K562 (cell line): ENCODE measurements around the gene IGFBP4. TPM values are rescaled to one million over a fixed set of nuclear protein-coding genes. Genes with fewer than 3 reads are reported as not detected.
A peak's percentile ranks its signal among the peaks of the same experiment; 100 is the strongest.

Source experiments
- ATAC-seq: fragments of 200-7000 bp; cut with Tn5 transposase; 3 replicates; pipeline ENCODE4 v1.9.1; 2020; ENCODE audit warnings: moderate library complexity
- BruUV-seq: library from RNA; stranded (reverse); fragments of 400-500 nt; replicated peaks from 2 replicates; lab custom pipeline; 2021; lab: Mats Ljungman, UMichigan
- CTCF ChIA-PET: fragments of 300-600 bp; formaldehyde crosslinking; extraction: SDS; loops from one replicate; lab custom pipeline; 2021; ENCODE audit warnings: low intra/inter-chr PET ratio; lab: Yijun Ruan, JAX
- POLR2A ChIA-PET: fragments of 300-600, 350-650 bp; sonication (Branson Sonifier 250); formaldehyde crosslinking; extraction: SDS; loops from one replicate; lab custom pipeline; 2021; ENCODE audit warnings: antibody characterized with exemption, inconsistent platforms; lab: Yijun Ruan, JAX
- DNase-seq, 4 experiments: peaks; one replicate each; pipeline versions ENCODE4 v3.0.0 to v3.0.0-alpha.2; 2011 to 2018; ENCODE audit warnings: low spot score in 3 of 4, mixed read lengths in 3 of 4; ENCODE audit errors: extremely low read depth in 1 of 4
- FAIRE-seq: peaks from 2 replicates; lab custom pipeline; 2011; peaks lifted over from hg19 to GRCh38; lab: Jason Lieb, UNC
- H2AFZ ChIP-seq: 2 replicates; pipeline ENCODE4 v1.6.0; 2011; ENCODE audit warnings: low read depth, low read length, control low read depth, inconsistent platforms
- H3K27ac ChIP-seq: fragments of 200-600 bp; 3 replicates; pipeline ENCODE4 v1.8.0; 2011; ENCODE audit warnings: low read depth, mild to moderate bottlenecking, control low read depth, inconsistent platforms, low read length, moderate library complexity, mixed read lengths; ENCODE audit errors: extremely low read depth
- H3K27me3 ChIP-seq, 2 experiments: fragments of 300-600 bp in 1 of 2; 2 replicates in 1 of 2; 3 replicates in 1 of 2; pipeline versions ENCODE4 v1.6.0 to v1.8.0; 2011; ENCODE audit warnings: inconsistent platforms in 2 of 2, low read length in 2 of 2, mild to moderate bottlenecking in 1 of 2, mixed read lengths in 1 of 2, moderate library complexity in 1 of 2; ENCODE audit not compliant: control insufficient read depth in 2 of 2, insufficient read depth in 2 of 2
- H3K36me3 ChIP-seq: fragments of 300-600 bp; 3 replicates; pipeline ENCODE4 v1.8.0; 2011; ENCODE audit warnings: mild to moderate bottlenecking, low read length, inconsistent platforms; ENCODE audit not compliant: control insufficient read depth, insufficient read depth
- H3K4me1 ChIP-seq, 2 experiments: fragments of 200-600 bp in 1 of 2; replicated peaks in 1 of 2; 2 replicates in 1 of 2; 3 replicates in 1 of 2; pipeline versions ENCODE4 v1.5.1 to v1.8.0; 2011; ENCODE audit warnings: inconsistent platforms in 2 of 2, low read length in 2 of 2, mild to moderate bottlenecking in 1 of 2, mixed read lengths in 1 of 2, moderate library complexity in 1 of 2; ENCODE audit not compliant: control insufficient read depth in 2 of 2, insufficient read depth in 2 of 2
- H3K4me2 ChIP-seq: 2 replicates; pipeline ENCODE4 v1.6.1; 2011; ENCODE audit warnings: low read length, control low read depth, inconsistent platforms, mixed read lengths; ENCODE audit not compliant: insufficient read depth
- H3K4me3 ChIP-seq: fragments of 200-600 bp; sonication (generic), shearing (Covaris generic); 2 replicates; pipeline ENCODE4 v1.5.1; 2016; ENCODE audit warnings: control low read depth, inconsistent platforms
- H3K79me2 ChIP-seq: fragments of 200-600 bp; 3 replicates; pipeline ENCODE4 v1.8.0; 2011; ENCODE audit warnings: low read length, inconsistent platforms; ENCODE audit not compliant: control insufficient read depth, insufficient read depth
- H3K9ac ChIP-seq, 2 experiments: 2 replicates each; pipeline versions ENCODE4 v1.6.0 to v1.6.1; 2011; ENCODE audit warnings: low read depth in 2 of 2, low read length in 2 of 2, control low read depth in 1 of 2, inconsistent platforms in 1 of 2, mild to moderate bottlenecking in 1 of 2, mixed read lengths in 1 of 2; ENCODE audit not compliant: insufficient read depth in 1 of 2
- H3K9me1 ChIP-seq: one replicate; pipeline ENCODE4 v1.6.0; 2011; ENCODE audit warnings: inconsistent platforms, mild to moderate bottlenecking, low read length, moderate library complexity; ENCODE audit not compliant: control insufficient read depth, insufficient read depth
- H3K9me3 ChIP-seq: replicated peaks from 2 replicates; pipeline ENCODE4 v1.5.1; 2011; ENCODE audit warnings: low read depth, low read length, inconsistent platforms; ENCODE audit not compliant: control insufficient read depth, insufficient read depth
- H4K20me1 ChIP-seq: replicated peaks from 2 replicates; pipeline ENCODE4 v1.6.1; 2011; ENCODE audit warnings: low read length, inconsistent platforms, mixed read lengths; ENCODE audit not compliant: control insufficient read depth, insufficient read depth
- CCNT2 ChIP-seq: IDR thresholded peaks from 2 replicates; pipeline ENCODE4 v1.6.1; 2011; ENCODE audit warnings: borderline replicate concordance, low read depth, mild to moderate bottlenecking, moderate library complexity, mixed read lengths, low read length; ENCODE audit not compliant: insufficient read length; ENCODE audit errors: extremely low read depth
- CREB3 ChIP-seq: fragments of 450-650 bp; conservative IDR thresholded peaks from 2 replicates; pipeline ENCODE4 v1.6.1; 2016; ENCODE audit warnings: missing genetic modification characterization, low read depth, mild to moderate bottlenecking, missing compliant biosample characterization, moderate library complexity
- CXXC5 ChIP-seq: fragments of 250-450 bp; sonication (Bioruptor Pico); IDR thresholded peaks from 2 replicates; pipeline ENCODE4 v1.8.0; 2022; ENCODE audit warnings: inconsistent platforms, mild to moderate bottlenecking, moderate library complexity
- EZH2 ChIP-seq: IDR thresholded peaks from 2 replicates; pipeline ENCODE4 v1.6.1; 2012; ENCODE audit warnings: low read depth, mild to moderate bottlenecking, inconsistent platforms, low read length, borderline replicate concordance
- GTF2E2 ChIP-seq: fragments of 200-800 bp; sonication (Bioruptor generic); IDR thresholded peaks from 2 replicates; pipeline ENCODE4 v1.6.1; 2016; ENCODE audit warnings: missing genetic modification characterization, missing compliant biosample characterization
- MCM3 ChIP-seq: fragments of 450-650 bp; IDR thresholded peaks from 2 replicates; pipeline ENCODE4 v1.6.1; 2016
- PTTG1 ChIP-seq: fragments of 450-650 bp; IDR thresholded peaks from 2 replicates; pipeline ENCODE4 v1.6.1; 2016; ENCODE audit warnings: low read depth, mild to moderate bottlenecking, missing genetic modification characterization, missing compliant biosample characterization
- TEAD1 ChIP-seq, 2 experiments: fragments of 450-650 bp in 1 of 2; sonication (generic) in 1 of 2; formaldehyde crosslinking; IDR thresholded peaks; 2 replicates each; pipeline versions ENCODE4 v1.4.0 to v1.8.0; 2020 to 2022; ENCODE audit warnings: mild to moderate bottlenecking in 2 of 2, missing genetic modification reagents in 1 of 2
- TRIM24 ChIP-seq, 2 experiments: fragments of 450-650 bp; IDR thresholded peaks; 2 replicates each; pipeline ENCODE4 v1.6.1; 2016
- UBTF ChIP-seq, 2 experiments: IDR thresholded peaks; 2 replicates each; pipeline ENCODE4 v1.6.1; 2012; ENCODE audit warnings: improper control_type of control experiment in 2 of 2, low read depth in 2 of 2, low read length in 2 of 2, borderline replicate concordance in 1 of 2
- USF2 ChIP-seq: sonication (generic); formaldehyde crosslinking; IDR thresholded peaks from 2 replicates; pipeline ENCODE4 v1.5.0; 2020; ENCODE audit warnings: missing genetic modification reagents
- ZBTB33 ChIP-seq: sonication (generic); formaldehyde crosslinking; IDR thresholded peaks from 2 replicates; pipeline ENCODE4 v1.8.1; 2023; ENCODE audit warnings: mild to moderate bottlenecking, missing genetic modification reagents
- ZNF121 ChIP-seq: sonication (generic); formaldehyde crosslinking; conservative IDR thresholded peaks from 2 replicates; pipeline ENCODE4 v1.8.0; 2022; ENCODE audit warnings: missing genetic modification reagents
- ZNF239 ChIP-seq: fragments of 250-450 bp; sonication (Bioruptor Pico); IDR thresholded peaks from 2 replicates; pipeline ENCODE4 v1.4.0; 2020; ENCODE audit warnings: mild to moderate bottlenecking
- WGBS: fragments of 100-300 bp; shearing (Covaris generic); methylation state at CpG from one replicate; pipeline ENCODE4 v1.1.6; 2016; ENCODE audit warnings: low coverage, mixed read lengths; ENCODE audit not compliant: insufficient coverage; ENCODE audit errors: missing lambda C conversion rate; 5-methylcytosine and 5-hydroxymethylcytosine counted together
- in situ Hi-C: fragments of 300-500 bp; cut with MboI; formaldehyde crosslinking; loops from 4 replicates; pipeline ENCODE4 v1.15.0; 2018; ENCODE audit warnings: inconsistent platforms, mixed read lengths
- intact Hi-C: fragments of 100-400 bp; cut with micrococcal nuclease; formaldehyde crosslinking; loops from 2 replicates; pipeline ENCODE4 v1.14.2; 2022
- polyA plus RNA-seq, 8 experiments: library from polyadenylated mRNA; depleted of rRNA in 4 of 8; stranded (reverse) in 5 of 8; unstranded in 3 of 8; fragments of >200 nt; fragmentation: Nextera tagmentation in 2 of 8; fragmentation: Illumina TruSeq in 1 of 8; extraction: Ambion mirVana in 2 of 8; extraction: Trizol in 1 of 8; gene quantifications; 2 replicates each; pipeline versions ENCODE4 v1.2.1 to v1.2.3, GENCODE V29; 2011 to 2014; ENCODE audit warnings: inconsistent platforms in 1 of 8, missing spikeins in 1 of 8
- total RNA-seq, 7 experiments: library from RNA; depleted of rRNA in 6 of 7; stranded (reverse); fragments of >200 nt in 6 of 7; fragmentation: Illumina TruSeq in 2 of 7; extraction: Trizol in 2 of 7; gene quantifications; 2 replicates each; pipeline versions ENCODE4 v1.2.1 to v1.2.3, GENCODE V29; 2011 to 2021; ENCODE audit warnings: low replicate concordance in 1 of 7

The IGFBP4 gene
- total and polyA plus RNA-seq, 9 of the 15 experiments (the other 6 are each of a cell fraction or from before 2014, with no cell fraction given), result 8.8 to 99.8 (median 18.6) TPM

GRCh38 chr17:40459636-40460603 lies 16.7 kb downstream of the IGFBP4 start:
- Histone ChIP-seq H3K4me3 (no peak overlapping the region), H3K79me2 (no peaks in the 10 kb centered on the region), H3K4me1 (peaks cover 0 to 24% of the 10 kb centered on the region in 2 experiments; a peak in 3 of 5 replicates), H3K36me3 (peaks cover 10% of the 10 kb centered on the region; the same call in 1 of the 3 replicates), H3K9me1 (no peaks in the 10 kb centered on the region), H3K27ac (no peak overlapping the region; the same call in 2 of the 3 replicates), H3K9me3 (no peaks in the 10 kb centered on the region), H3K27me3 (no peaks in the 10 kb centered on the region; a peak in 1 of 5 replicates), H4K20me1 (no peaks in the 10 kb centered on the region), H3K4me2 (no peak overlapping the region), H3K9ac (peak overlapping the region in 1 of 2 experiments; percentile 65; a peak in 2 of 4 replicates), H2AFZ (no peak overlapping the region)
- no TSS peak for BruUV-seq
- FAIRE-seq (no peak), ATAC-seq (no peak), DNase-seq (no peak)
- intact Hi-C loops (no loop called here), in situ Hi-C loops (no loop called here)
- 43% methylated on average over 6 of the region's 8 CpGs for WGBS
- POLR2A ChIA-PET, result interaction anchor here (0.7 to 1.5 kb wide), 6 partner anchors 8 to 73 kb away, joined by 3 to 7 read pairs (median 6); no protein-coding TSS in a partner anchor
- CTCF ChIA-PET, result no interaction called here
- TF ChIP-seq ZNF121 (no peak), CREB3 (tag) (no peak), TEAD1 (CRISPR knock-in tag; IDR thresholded peaks at IDR 0.05) (no peak), CXXC5 (CRISPR knock-in tag) (no peak), ZNF239 (no peak), EZH2 (no peak), USF2 (CRISPR knock-in tag) (no peak), ZBTB33 (CRISPR knock-in tag) (no peak), UBTF (IDR thresholded peaks at IDR 0.05; ENCODE audit: borderline replicate concordance in 1 of 2, low read depth in 2 of 2, low read length in 2 of 2) (no peak), PTTG1 (tag) (no peak), TRIM24 (IDR thresholded peaks at IDR 0.05) (no peak), CCNT2 (no peak), GTF2E2 (no peak), MCM3 (no peak)
